Muscle layer of colon (tissue), 2 donors: ENCODE measurements around the gene UROD.

Experiments
- H3K27ac ChIP-seq: one replicate; pipeline ENCODE4 v1.7.0; 2013; ENCODE audit warnings: low read depth, mild to moderate bottlenecking, low read length, moderate library complexity
- H3K27me3 ChIP-seq, 2 donors: one replicate each; pipeline ENCODE4 v1.7.0; 2013; ENCODE audit warnings: low read length in 2 of 2, mild to moderate bottlenecking in 2 of 2; ENCODE audit not compliant: insufficient read depth in 2 of 2, control insufficient read depth in 1 of 2
- H3K36me3 ChIP-seq: one replicate; pipeline ENCODE4 v1.7.0; 2013; ENCODE audit warnings: mild to moderate bottlenecking, low read length; ENCODE audit not compliant: insufficient read depth
- H3K4me1 ChIP-seq: one replicate; pipeline ENCODE4 v1.7.0; 2013; ENCODE audit warnings: mild to moderate bottlenecking, low read length; ENCODE audit not compliant: insufficient read depth
- H3K4me3 ChIP-seq, 2 donors: one replicate each; pipeline ENCODE4 v1.7.0; 2013; ENCODE audit warnings: low read length in 2 of 2, low read depth in 1 of 2, mild to moderate bottlenecking in 1 of 2, moderate library complexity in 1 of 2
- H3K9ac ChIP-seq: one replicate; pipeline ENCODE4 v1.7.0; 2013; ENCODE audit warnings: low read length
- H3K9me3 ChIP-seq: one replicate; pipeline ENCODE4 v1.7.0; 2013; ENCODE audit warnings: mild to moderate bottlenecking, low read length
- donor health status: abdominal sarcoma.
- donor health status: Adenocarcinoma of cecum.

Gene UROD

GRCh38 chr1:45023663-45024062 lies 11.6 kb downstream of the UROD start:
- Histone ChIP-seq H3K4me3 (no peak overlapping the region), H3K9me3 (no peaks in the 10 kb centered on the region), H3K27me3 (no peaks in the 10 kb centered on the region), H3K27ac (no peak overlapping the region), H3K9ac (no peak overlapping the region), H3K36me3 (no peaks in the 10 kb centered on the region), H3K4me1 (no peaks in the 10 kb centered on the region)

- Histone ChIP-seq H3K27me3 (no peaks in the 10 kb centered on the region), H3K4me3 (no peak overlapping the region), H3K9ac (no peak overlapping the region), H3K27ac (no peak overlapping the region), H3K9me3 (no peaks in the 10 kb centered on the region), H3K4me1 (no peaks in the 10 kb centered on the region), H3K36me3 (no peaks in the 10 kb centered on the region)
Observed at GRCh38 chr1:45026446-45026845, 14.4 kb downstream of the UROD start.

GRCh38 chr1:45032837-45033236 lies 20.8 kb downstream of the UROD start:
- Histone ChIP-seq H3K9ac (no peak overlapping the region), H3K4me1 (no peaks in the 10 kb centered on the region), H3K36me3 (no peaks in the 10 kb centered on the region), H3K4me3 (no peak overlapping the region), H3K9me3 (no peaks in the 10 kb centered on the region), H3K27me3 (no peaks in the 10 kb centered on the region), H3K27ac (no peak overlapping the region)

GRCh38 chr1:45033356-45033755 lies 21.3 kb downstream of the UROD start:
- H3K4me3 ChIP-seq = no peak overlapping the region
- H3K4me1 ChIP-seq = no peaks in the 10 kb centered on the region
- no peaks in the 10 kb centered on the region for H3K9me3 ChIP-seq
- H3K9ac ChIP-seq = no peak overlapping the region
- H3K27me3 ChIP-seq = no peaks in the 10 kb centered on the region
- H3K36me3 ChIP-seq = no peaks in the 10 kb centered on the region
- no peak overlapping the region for H3K27ac ChIP-seq

- Histone ChIP-seq H3K4me3 (no peak overlapping the region), H3K36me3 (no peaks in the 10 kb centered on the region), H3K27me3 (no peaks in the 10 kb centered on the region), H3K9ac (no peak overlapping the region), H3K4me1 (no peaks in the 10 kb centered on the region), H3K27ac (no peak overlapping the region), H3K9me3 (no peaks in the 10 kb centered on the region)
Observed at GRCh38 chr1:45035631-45036301, 23.7 kb downstream of the UROD start.

- Histone ChIP-seq H3K4me3 (no peak overlapping the region), H3K4me1 (no peaks in the 10 kb centered on the region), H3K9ac (no peak overlapping the region), H3K27ac (no peak overlapping the region), H3K27me3 (no peaks in the 10 kb centered on the region), H3K9me3 (no peaks in the 10 kb centered on the region), H3K36me3 (no peaks in the 10 kb centered on the region)
Observed at GRCh38 chr1:45037456-45037855, 25.4 kb downstream of the UROD start.

- Histone ChIP-seq H3K36me3 (peaks cover 6% of the 10 kb centered on the region), H3K27me3 (no peaks in the 10 kb centered on the region)
Observed at GRCh38 chr1:45038240-45038639, 26.2 kb downstream of the UROD start.

GRCh38 chr1:45038661-45039364 lies 26.8 kb downstream of the UROD start:
- Histone ChIP-seq H3K27ac (no peak overlapping the region), H3K4me1 (no peaks in the 10 kb centered on the region), H3K9ac (no peak overlapping the region), H3K27me3 (no peaks in the 10 kb centered on the region), H3K9me3 (no peaks in the 10 kb centered on the region), H3K36me3 (peaks cover 7% of the 10 kb centered on the region), H3K4me3 (no peak overlapping the region)

More at GRCh38 chr1:45038240-45038639, 26.2 kb downstream of the UROD start:
- Histone ChIP-seq H3K4me1 (no peaks in the 10 kb centered on the region), H3K9ac (no peak overlapping the region), H3K27ac (no peak overlapping the region), H3K4me3 (no peak overlapping the region), H3K9me3 (no peaks in the 10 kb centered on the region)

- Histone ChIP-seq H3K27ac (no peak overlapping the region), H3K27me3 (no peaks in the 10 kb centered on the region), H3K36me3 (peaks cover 7% of the 10 kb centered on the region), H3K9ac (no peak overlapping the region), H3K9me3 (no peaks in the 10 kb centered on the region), H3K4me1 (no peaks in the 10 kb centered on the region), H3K4me3 (no peak overlapping the region)
Observed at GRCh38 chr1:45040297-45040696, 28.2 kb downstream of the UROD start.

- Histone ChIP-seq H3K27ac (no peak overlapping the region), H3K4me1 (no peaks in the 10 kb centered on the region), H3K27me3 (no peaks in the 10 kb centered on the region), H3K9ac (no peak overlapping the region), H3K4me3 (no peak overlapping the region), H3K9me3 (no peaks in the 10 kb centered on the region), H3K36me3 (peaks cover 7% of the 10 kb centered on the region)
Observed at GRCh38 chr1:45043094-45043493, 31.0 kb downstream of the UROD start.

GRCh38 chr1:45044916-45045315 lies 32.9 kb downstream of the UROD start:
- Histone ChIP-seq H3K9me3 (no peaks in the 10 kb centered on the region), H3K27me3 (no peaks in the 10 kb centered on the region), H3K4me1 (no peaks in the 10 kb centered on the region), H3K27ac (no peak overlapping the region), H3K4me3 (no peak overlapping the region), H3K36me3 (peaks cover 7% of the 10 kb centered on the region), H3K9ac (no peak overlapping the region)

GRCh38 chr1:45047032-45047431 lies 35.0 kb downstream of the UROD start:
- Histone ChIP-seq H3K9ac (no peak overlapping the region), H3K27ac (no peak overlapping the region), H3K27me3 (no peaks in the 10 kb centered on the region), H3K36me3 (peaks cover 7% of the 10 kb centered on the region), H3K4me1 (no peaks in the 10 kb centered on the region), H3K9me3 (no peaks in the 10 kb centered on the region), H3K4me3 (no peak overlapping the region)
